ENCODE measurements around the gene HS3ST4. TPM values are rescaled to one million over a fixed set of nuclear protein-coding genes. Genes with fewer than 3 reads are reported as not detected.

Gene HS3ST4
- total RNA-seq, 2 experiments from 2014 or later = not detected

GRCh38 chr16:26041952-26042668 is 350.4 kb downstream of the HS3ST4 start:
- intact Hi-C loops (cut with micrococcal nuclease) = no loop called here
- H3K27me3 Mint-ChIP-seq = peaks cover 6% of the 10 kb centered on the region
- no peak overlapping the region for H3K4me3 Mint-ChIP-seq
- H3K4me1 Mint-ChIP-seq (ENCODE audit: low read depth) = no peaks in the 10 kb centered on the region
- TF ChIP-seq, protein P1, sequence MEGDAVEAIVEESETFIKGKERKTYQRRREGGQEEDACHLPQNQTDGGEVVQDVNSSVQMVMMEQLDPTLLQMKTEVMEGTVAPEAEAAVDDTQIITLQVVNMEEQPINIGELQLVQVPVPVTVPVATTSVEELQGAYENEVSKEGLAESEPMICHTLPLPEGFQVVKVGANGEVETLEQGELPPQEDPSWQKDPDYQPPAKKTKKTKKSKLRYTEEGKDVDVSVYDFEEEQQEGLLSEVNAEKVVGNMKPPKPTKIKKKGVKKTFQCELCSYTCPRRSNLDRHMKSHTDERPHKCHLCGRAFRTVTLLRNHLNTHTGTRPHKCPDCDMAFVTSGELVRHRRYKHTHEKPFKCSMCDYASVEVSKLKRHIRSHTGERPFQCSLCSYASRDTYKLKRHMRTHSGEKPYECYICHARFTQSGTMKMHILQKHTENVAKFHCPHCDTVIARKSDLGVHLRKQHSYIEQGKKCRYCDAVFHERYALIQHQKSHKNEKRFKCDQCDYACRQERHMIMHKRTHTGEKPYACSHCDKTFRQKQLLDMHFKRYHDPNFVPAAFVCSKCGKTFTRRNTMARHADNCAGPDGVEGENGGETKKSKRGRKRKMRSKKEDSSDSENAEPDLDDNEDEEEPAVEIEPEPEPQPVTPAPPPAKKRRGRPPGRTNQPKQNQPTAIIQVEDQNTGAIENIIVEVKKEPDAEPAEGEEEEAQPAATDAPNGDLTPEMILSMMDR (IDR thresholded peaks at IDR 0.05) = no peak
- H3K27ac Mint-ChIP-seq = no peak overlapping the region
- ATAC-seq (no peak), DNase-seq (no peak)
- CTCF ChIA-PET = interaction anchor here (1.2 kb wide), 1 partner anchor 9 kb away, joined by 3 read pairs; no protein-coding TSS in a partner anchor
- H3K36me3 Mint-ChIP-seq (ENCODE audit: low read depth) = no peaks in the 10 kb centered on the region
- no peaks in the 10 kb centered on the region for H3K9me3 Mint-ChIP-seq
- POLR2A ChIA-PET = no interaction called here

GRCh38 chr16:26050472-26050871 is 358.7 kb downstream of the HS3ST4 start:
- Mint-ChIP-seq H3K4me3 (no peak overlapping the region), H3K27me3 (peaks cover 3% of the 10 kb centered on the region), H3K27ac (no peak overlapping the region), H3K9me3 (no peaks in the 10 kb centered on the region), H3K36me3 (ENCODE audit: low read depth) (no peaks in the 10 kb centered on the region), H3K4me1 (ENCODE audit: low read depth) (no peaks in the 10 kb centered on the region)
- no peak for ATAC-seq
- CTCF ChIA-PET = interaction anchor here (1.1 kb wide), 1 partner anchor 8 kb away, joined by 3 read pairs; no protein-coding TSS in a partner anchor
- POLR2A ChIA-PET = no interaction called here
- TF ChIP-seq, protein P1 (IDR thresholded peaks at IDR 0.05) = no peak
- DNase-seq = no peak
- intact Hi-C loops (cut with micrococcal nuclease) = no loop called here

GRCh38 chr16:26051063-26051462 is 359.3 kb downstream of the HS3ST4 start:
- ATAC-seq = no peak
- no peaks in the 10 kb centered on the region for H3K36me3 Mint-ChIP-seq (ENCODE audit: low read depth)
- H3K27me3 Mint-ChIP-seq = peaks cover 6% of the 10 kb centered on the region
- no peak for DNase-seq
- CTCF ChIA-PET = interaction anchor here (1.1 kb wide), 1 partner anchor 9 kb away, joined by 3 read pairs; no protein-coding TSS in a partner anchor
- intact Hi-C loops (cut with micrococcal nuclease) = no loop called here
- TF ChIP-seq, protein P1 (IDR thresholded peaks at IDR 0.05) = no peak
- H3K4me1 Mint-ChIP-seq (ENCODE audit: low read depth) = no peaks in the 10 kb centered on the region
- H3K4me3 Mint-ChIP-seq = no peak overlapping the region
- POLR2A ChIA-PET = no interaction called here
- H3K9me3 Mint-ChIP-seq = no peaks in the 10 kb centered on the region
- no peak overlapping the region for H3K27ac Mint-ChIP-seq

DNA sequence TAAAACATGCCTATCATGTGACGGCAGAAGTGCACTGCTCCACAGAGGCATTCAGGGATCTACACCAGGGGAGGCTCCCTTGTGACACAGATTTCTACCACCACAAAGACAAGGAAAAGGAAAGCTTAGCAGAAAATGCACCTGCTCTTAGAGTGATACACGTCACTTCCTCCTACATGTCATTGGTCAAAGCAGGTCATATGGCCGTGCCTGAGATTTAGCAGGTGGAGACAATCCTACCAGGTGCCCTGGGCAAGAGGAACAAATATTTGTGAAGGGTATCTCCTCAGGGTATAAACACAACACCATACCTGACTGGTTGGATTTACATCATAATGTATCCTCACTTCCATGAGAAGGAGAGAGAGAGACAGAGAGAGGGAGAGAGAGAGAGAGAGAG is 362.1 kb downstream of the HS3ST4 start:
- no peak overlapping the region for H3K4me3 Mint-ChIP-seq
- no peaks in the 10 kb centered on the region for H3K9me3 Mint-ChIP-seq
- no peaks in the 10 kb centered on the region for H3K36me3 Mint-ChIP-seq (ENCODE audit: low read depth)
- CTCF ChIA-PET = no interaction called here
- intact Hi-C loops (cut with micrococcal nuclease) = no loop called here
- H3K27ac Mint-ChIP-seq = no peak overlapping the region
- POLR2A ChIA-PET = no interaction called here
- no peak for ATAC-seq
- no peaks in the 10 kb centered on the region for H3K4me1 Mint-ChIP-seq (ENCODE audit: low read depth)
- TF ChIP-seq, protein P1 (IDR thresholded peaks at IDR 0.05) = no peak
- peaks cover 4% of the 10 kb centered on the region for H3K27me3 Mint-ChIP-seq
- no peak for DNase-seq

DNA sequence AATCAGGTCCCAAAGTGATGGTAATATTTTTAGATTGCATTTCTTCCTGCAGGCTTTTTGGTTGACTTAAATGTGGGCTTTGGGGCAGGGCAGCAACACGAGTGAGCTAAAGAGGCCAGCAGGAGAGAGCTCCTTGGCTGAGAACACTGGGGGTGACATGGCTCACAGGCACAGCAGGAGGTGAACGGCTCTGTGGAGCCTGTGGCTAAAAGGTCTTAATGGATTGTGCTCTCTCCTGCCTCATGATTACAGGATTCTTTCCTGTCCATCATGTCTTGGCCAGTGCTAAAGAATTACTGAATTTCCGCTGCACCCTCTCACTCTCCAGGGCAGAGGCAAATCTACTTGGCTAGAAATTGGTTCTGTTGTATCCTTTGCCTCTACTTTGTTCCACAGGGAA is 366.6 kb downstream of the HS3ST4 start:
- Mint-ChIP-seq H3K36me3 (ENCODE audit: low read depth) (no peaks in the 10 kb centered on the region), H3K4me3 (no peak overlapping the region), H3K4me1 (ENCODE audit: low read depth) (no peaks in the 10 kb centered on the region), H3K27me3 (peaks cover 6% of the 10 kb centered on the region), H3K27ac (no peak overlapping the region), H3K9me3 (no peaks in the 10 kb centered on the region)
- CTCF ChIA-PET = no interaction called here
- POLR2A ChIA-PET = no interaction called here
- ATAC-seq (no peak), DNase-seq (no peak)
- intact Hi-C loops (cut with micrococcal nuclease) = no loop called here
- TF ChIP-seq, protein P1 (IDR thresholded peaks at IDR 0.05) = no peak

Measured in activated CD8-positive, alpha-beta T cell treated with anti-CD3 and anti-CD28 coated beads for 36 hours (primary cell).